Measurements from ENCODE around the gene DNAJC7.
A peak's percentile ranks its signal among the peaks of the same experiment; 100 is the strongest.

DNA sequence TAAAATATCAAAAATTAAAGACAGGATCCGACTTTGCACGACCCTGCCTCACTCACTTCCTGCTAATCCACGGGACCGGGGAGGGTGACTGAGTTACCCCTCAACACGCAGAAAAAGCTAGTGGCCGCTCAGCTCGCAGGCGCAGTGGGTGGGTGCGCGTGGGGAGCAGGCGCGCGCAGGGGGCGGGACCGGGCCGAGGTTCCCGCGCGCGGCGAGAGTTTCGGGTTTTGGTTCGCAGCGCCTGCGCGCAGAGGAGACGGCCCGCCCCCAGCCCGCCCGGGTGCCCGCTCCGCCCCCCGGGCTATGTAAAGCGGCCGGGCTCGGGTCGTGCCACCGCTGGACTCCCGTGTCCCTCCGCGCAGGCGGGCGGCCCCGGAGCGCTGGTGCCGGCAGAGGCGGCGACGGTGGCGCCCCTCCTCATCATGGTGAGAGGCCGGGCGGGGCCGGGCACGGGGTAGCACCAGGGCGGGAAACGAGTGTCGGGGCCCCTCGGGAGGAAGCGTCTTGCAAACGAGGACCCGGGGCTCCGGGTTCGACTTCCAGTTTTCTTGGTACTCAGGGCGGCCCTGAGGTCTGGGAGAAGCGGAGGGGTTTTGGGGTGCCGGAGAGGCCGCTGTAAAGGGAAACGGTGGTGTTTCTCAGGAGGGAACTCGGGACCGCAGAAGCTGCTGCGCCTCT, 50.6 kb downstream of the DNAJC7 start, which contains the start of gene CNP:
- TF ChIP-seq POLR2A (IDR thresholded peaks at IDR 0.05) (peak; percentile 81 to 87), CTCF (IDR thresholded peaks at IDR 0.05) (peak in 1 of 6 experiments; percentile 8)

Measured in adrenal gland (tissue), 5 donors.